ENCODE results near the gene NEGR1.

DNA sequence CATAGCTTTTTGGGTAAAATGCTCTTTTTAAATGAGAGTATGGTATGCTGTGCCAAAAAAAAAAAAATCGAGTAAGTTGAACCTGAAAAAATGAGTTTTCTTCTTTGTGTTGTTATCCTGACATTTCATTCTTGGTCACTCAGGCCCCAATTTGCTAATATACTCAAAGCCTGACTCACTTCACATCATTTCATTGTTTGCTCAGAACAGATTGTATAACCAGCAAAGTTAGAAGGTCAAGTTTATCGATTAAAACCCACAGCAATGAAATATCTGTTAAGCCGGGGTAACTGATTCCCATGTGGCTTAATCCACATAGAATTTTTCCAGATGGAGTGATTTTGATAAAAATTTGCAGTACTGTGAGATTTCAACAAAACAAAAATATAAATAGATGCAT is 363.7 kb downstream of the NEGR1 start:
- TF ChIP-seq, protein P1, sequence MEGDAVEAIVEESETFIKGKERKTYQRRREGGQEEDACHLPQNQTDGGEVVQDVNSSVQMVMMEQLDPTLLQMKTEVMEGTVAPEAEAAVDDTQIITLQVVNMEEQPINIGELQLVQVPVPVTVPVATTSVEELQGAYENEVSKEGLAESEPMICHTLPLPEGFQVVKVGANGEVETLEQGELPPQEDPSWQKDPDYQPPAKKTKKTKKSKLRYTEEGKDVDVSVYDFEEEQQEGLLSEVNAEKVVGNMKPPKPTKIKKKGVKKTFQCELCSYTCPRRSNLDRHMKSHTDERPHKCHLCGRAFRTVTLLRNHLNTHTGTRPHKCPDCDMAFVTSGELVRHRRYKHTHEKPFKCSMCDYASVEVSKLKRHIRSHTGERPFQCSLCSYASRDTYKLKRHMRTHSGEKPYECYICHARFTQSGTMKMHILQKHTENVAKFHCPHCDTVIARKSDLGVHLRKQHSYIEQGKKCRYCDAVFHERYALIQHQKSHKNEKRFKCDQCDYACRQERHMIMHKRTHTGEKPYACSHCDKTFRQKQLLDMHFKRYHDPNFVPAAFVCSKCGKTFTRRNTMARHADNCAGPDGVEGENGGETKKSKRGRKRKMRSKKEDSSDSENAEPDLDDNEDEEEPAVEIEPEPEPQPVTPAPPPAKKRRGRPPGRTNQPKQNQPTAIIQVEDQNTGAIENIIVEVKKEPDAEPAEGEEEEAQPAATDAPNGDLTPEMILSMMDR (conservative IDR thresholded peaks at IDR 0.05; ENCODE audit: low read length): no peak
- no peak for TF ChIP-seq EZH2phosphoT487 (IDR thresholded peaks at IDR 0.05; ENCODE audit: borderline replicate concordance)

Data from Loucy (cell line).